K562 treated with DMSO at 1 percent for 12 hours (cell line): Measurements from ENCODE around the gene CCL20. TPM values are rescaled to one million over a fixed set of nuclear protein-coding genes. Genes with fewer than 3 reads are reported as not detected.

Source experiments
- total RNA-seq: library from RNA; unstranded; fragments of 300-600 nt; gene quantifications from 2 replicates; pipeline ENCODE4 v1.2.3, GENCODE V29; 2022; ENCODE audit not compliant: insufficient read depth

CCL20 gene, protein sequence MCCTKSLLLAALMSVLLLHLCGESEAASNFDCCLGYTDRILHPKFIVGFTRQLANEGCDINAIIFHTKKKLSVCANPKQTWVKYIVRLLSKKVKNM
- total RNA-seq: not detected in 2 replicates

DNA sequence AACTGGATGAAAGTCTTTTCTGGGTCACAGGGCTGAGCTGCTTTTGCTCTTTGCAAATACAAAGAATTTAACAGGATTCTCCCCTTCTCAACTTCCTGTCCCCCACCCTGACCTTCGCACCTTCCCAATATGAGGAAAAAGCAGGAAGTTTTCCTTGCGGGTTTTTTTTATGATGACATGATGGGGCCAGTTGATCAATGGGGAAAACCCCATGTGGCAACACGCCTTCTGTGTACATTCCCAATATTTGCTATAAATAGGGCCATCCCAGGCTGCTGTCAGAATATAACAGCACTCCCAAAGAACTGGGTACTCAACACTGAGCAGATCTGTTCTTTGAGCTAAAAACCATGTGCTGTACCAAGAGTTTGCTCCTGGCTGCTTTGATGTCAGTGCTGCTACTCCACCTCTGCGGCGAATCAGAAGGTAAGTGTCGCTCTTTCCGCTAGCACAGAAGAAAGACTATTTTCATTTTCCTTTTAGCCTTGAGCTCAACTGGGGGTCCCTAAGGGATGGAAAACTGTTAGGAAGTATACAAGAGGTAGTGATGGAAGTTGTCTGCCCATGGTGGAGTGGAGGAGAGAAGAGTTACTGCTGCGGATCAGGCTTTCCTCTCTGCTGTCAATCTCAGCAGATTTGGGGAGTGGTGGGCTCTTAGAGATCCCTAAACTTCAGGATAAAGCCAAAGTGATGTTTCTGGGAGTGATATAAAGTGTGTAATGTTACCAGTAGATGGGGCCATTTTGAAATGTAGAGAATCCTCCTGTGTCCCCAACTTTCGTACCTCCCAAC is at the start of gene CCL20:
TSS of gene CCL20 (plus strand) at position 281 of the 792 bp plus-strand sequence. CDS start at position 351, 70 bp downstream.

Other genes starting within 250 kb of the CCL20 start
- gene SCYGR2, start 214.9 kb upstream of the CCL20 start, total RNA-seq: not detected in 2 replicates
- not detected in 2 replicates for gene SCYGR3, start 199.0 kb upstream of the CCL20 start, total RNA-seq
- gene SCYGR4, start 196.3 kb upstream of the CCL20 start, total RNA-seq: not detected in 2 replicates
- not detected in 2 replicates for gene SCYGR5, start 147.0 kb upstream of the CCL20 start, total RNA-seq
- not detected in 2 replicates for gene SLC19A3, start 95.8 kb upstream of the CCL20 start, total RNA-seq
- not detected in 2 replicates for gene SCYGR6, start 89.1 kb upstream of the CCL20 start, total RNA-seq
- gene SCYGR7, start 85.5 kb upstream of the CCL20 start, total RNA-seq: not detected in 2 replicates
- not detected in 2 replicates for gene SCYGR8, start 67.9 kb upstream of the CCL20 start, total RNA-seq
- not detected in 2 replicates for gene DAW1, start 57.8 kb downstream of the CCL20 start, total RNA-seq